A673 (cell line): ENCODE results near the gene PLA2G10. TPM values are rescaled to one million over a fixed set of nuclear protein-coding genes. Genes with fewer than 3 reads are reported as not detected.

Experiments
- BruUV-seq: library from RNA; stranded (reverse); fragments of 400-500 nt; replicated peaks from 2 replicates; lab custom pipeline; 2021; lab: Mats Ljungman, UMichigan
- CTCF ChIA-PET: fragments of 300-600 bp; sonication (Branson Sonifier 250); formaldehyde crosslinking; loops from one replicate; lab custom pipeline; 2022; ENCODE audit warnings: antibody characterized with exemption; lab: Charles Lee
- POLR2A ChIA-PET: fragments of 300-600 bp; sonication (Branson Sonifier 250); formaldehyde crosslinking; loops from one replicate; lab custom pipeline; 2022; ENCODE audit warnings: antibody characterized with exemption; ENCODE audit not compliant: low non-redundant PET; lab: Charles Lee
- DNase-seq: peaks from one replicate; pipeline ENCODE4 v3.0.0-alpha.2; 2015; ENCODE audit warnings: low spot score
- H3K27ac ChIP-seq: fragments of 200-600 bp; sonication (generic); 2 replicates; pipeline ENCODE4 v1.5.1; 2016; ENCODE audit warnings: mixed run types, low read depth, mild to moderate bottlenecking, mixed read lengths, antibody characterized with exemption, low read length; ENCODE audit not compliant: poor library complexity, severe bottlenecking
- H3K27me3 ChIP-seq: fragments of 200-600 bp; sonication (generic); replicated peaks from 2 replicates; pipeline ENCODE4 v1.6.1; 2017; ENCODE audit warnings: mixed run types, low read depth, mild to moderate bottlenecking, mixed read lengths, antibody characterized with exemption, low read length; ENCODE audit not compliant: insufficient read depth, poor library complexity
- H3K36me3 ChIP-seq: fragments of 200-600 bp; sonication (generic); 2 replicates; pipeline ENCODE4 v1.6.1; 2016; ENCODE audit warnings: mixed run types, mild to moderate bottlenecking, mixed read lengths, antibody characterized with exemption, low read length; ENCODE audit not compliant: insufficient read depth, poor library complexity, severe bottlenecking
- H3K4me1 ChIP-seq: fragments of 200-600 bp; sonication (generic); 2 replicates; pipeline ENCODE4 v1.6.1; 2017; ENCODE audit warnings: mixed run types, mild to moderate bottlenecking, mixed read lengths, antibody characterized with exemption, low read length; ENCODE audit not compliant: insufficient read depth, poor library complexity, severe bottlenecking
- H3K4me3 ChIP-seq: fragments of 200-600 bp; sonication (generic); 2 replicates; pipeline ENCODE4 v1.5.1; 2016; ENCODE audit warnings: low read depth, mixed run types, mild to moderate bottlenecking, mixed read lengths, low read length; ENCODE audit not compliant: poor library complexity, severe bottlenecking
- H3K9me3 ChIP-seq: fragments of 200-600 bp; sonication (generic); 2 replicates; pipeline ENCODE4 v1.6.1; 2016; ENCODE audit warnings: mixed run types, low read depth, mild to moderate bottlenecking, mixed read lengths, antibody characterized with exemption, low read length; ENCODE audit not compliant: poor library complexity, severe bottlenecking
- CTCF ChIP-seq: fragments of 300-800, 200-600 bp; sonication (generic); conservative IDR thresholded peaks from 2 replicates; pipeline ENCODE4 v1.5.1; 2017; ENCODE audit warnings: low read depth, mild to moderate bottlenecking, antibody characterized with exemption, low read length, moderate library complexity, mixed read lengths
- intact Hi-C: fragments of 100-400 bp; cut with micrococcal nuclease; formaldehyde crosslinking; loops from one replicate; pipeline ENCODE4 v1.10.0; 2022; ENCODE audit not compliant: unreplicated experiment
- total RNA-seq: library from RNA; stranded (reverse); gene quantifications from 2 replicates; pipeline ENCODE4 v1.2.3, GENCODE V29; 2021

The PLA2G10 gene
- total RNA-seq, 1 experiment from 2014 or later, result not detected

GRCh38 chr16:14627078-14627477, 67.0 kb downstream of the PLA2G10 start:
- no peak for DNase-seq
- H3K36me3 ChIP-seq, result peaks cover 45% of the 10 kb centered on the region
- no peak for TF ChIP-seq CTCF
- ChIA-PET POLR2A (no interaction called here), CTCF (no interaction called here)
- H3K27me3 ChIP-seq, result no peaks in the 10 kb centered on the region
- H3K4me3 ChIP-seq, result no peak overlapping the region
- H3K9me3 ChIP-seq, result no peaks in the 10 kb centered on the region
- intact Hi-C loops, result no loop called here
- H3K27ac ChIP-seq, result no peak overlapping the region
- no TSS peak for BruUV-seq
- peaks cover 16% of the 10 kb centered on the region for H3K4me1 ChIP-seq

Other genes starting within 250 kb of the PLA2G10 start
- 37.5 and 38.7 TPM in 2 replicates for gene PARN, start 64.0 kb downstream of the PLA2G10 start, total RNA-seq
- 58.5 and 60.1 TPM in 2 replicates for gene BFAR, start 61.4 kb downstream of the PLA2G10 start, total RNA-seq
- gene NPIPA3, start 9.1 kb upstream of the PLA2G10 start, total RNA-seq, result 6.7 and 8.2 TPM in 2 replicates
- gene NPIPA2, start 48.2 kb upstream of the PLA2G10 start, total RNA-seq, result 7.8 TPM in 2 replicates
- 110 and 121 TPM in 2 replicates for gene NOMO1, start 139.4 kb upstream of the PLA2G10 start, total RNA-seq
- gene NPIPA1, start 243.1 kb upstream of the PLA2G10 start, total RNA-seq, result 161 and 178 TPM in 2 replicates